Upper lobe of right lung (tissue), 1 donor: Measurements from ENCODE around the gene MYH9. TPM values are rescaled to one million over a fixed set of nuclear protein-coding genes. Genes with fewer than 3 reads are reported as not detected.

ENCODE experiments used
- ATAC-seq: fragments of 200-7000 bp; cut with Tn5 transposase; one replicate; pipeline ENCODE4 v1.9.1; 2020; ENCODE audit warnings: mild to moderate bottlenecking, moderate library complexity
- DNase-seq: peaks from one replicate; pipeline ENCODE4 v3.0.0-alpha.2; 2020
- H3K27ac ChIP-seq: fragments of 200-600 bp; one replicate; pipeline ENCODE4 v1.8.0; 2022
- H3K27me3 ChIP-seq: fragments of 200-600 bp; one replicate; pipeline ENCODE4 v1.8.0; 2022; ENCODE audit warnings: mild to moderate bottlenecking
- H3K36me3 ChIP-seq: fragments of 200-600 bp; one replicate; pipeline ENCODE4 v1.8.0; 2022
- H3K4me1 ChIP-seq: fragments of 200-600 bp; one replicate; pipeline ENCODE4 v1.8.0; 2022
- H3K4me3 ChIP-seq: fragments of 200-600 bp; one replicate; pipeline ENCODE4 v1.8.0; 2022; ENCODE audit warnings: mild to moderate bottlenecking
- H3K9me3 ChIP-seq: fragments of 200-600 bp; one replicate; pipeline ENCODE4 v1.8.0; 2022
- intact Hi-C: fragments of 100-400 bp; cut with DNase I; formaldehyde crosslinking; loops from one replicate; pipeline ENCODE4 v1.11.0; 2022
- total RNA-seq: library from RNA; stranded (reverse); fragmentation: NEBNext Ultra II Directional; extraction: Animal tissue kit (Norgen Biotek cat#: 25700); gene quantifications from one replicate; pipeline ENCODE4 v1.2.1, GENCODE V29; 2021
- TF ChIP-seq, protein P1 (sequence below): fragments of 200-600 bp; IDR thresholded peaks from one replicate; pipeline ENCODE4 v1.8.0; 2022; ENCODE audit warnings: antibody characterized with exemption
- donor health status: DM: no; HTN: yes; CAD: no; lungs with severe emphysema.

The MYH9 gene
- total RNA-seq, 1 donor from 2014 or later = 842 TPM

DNA sequence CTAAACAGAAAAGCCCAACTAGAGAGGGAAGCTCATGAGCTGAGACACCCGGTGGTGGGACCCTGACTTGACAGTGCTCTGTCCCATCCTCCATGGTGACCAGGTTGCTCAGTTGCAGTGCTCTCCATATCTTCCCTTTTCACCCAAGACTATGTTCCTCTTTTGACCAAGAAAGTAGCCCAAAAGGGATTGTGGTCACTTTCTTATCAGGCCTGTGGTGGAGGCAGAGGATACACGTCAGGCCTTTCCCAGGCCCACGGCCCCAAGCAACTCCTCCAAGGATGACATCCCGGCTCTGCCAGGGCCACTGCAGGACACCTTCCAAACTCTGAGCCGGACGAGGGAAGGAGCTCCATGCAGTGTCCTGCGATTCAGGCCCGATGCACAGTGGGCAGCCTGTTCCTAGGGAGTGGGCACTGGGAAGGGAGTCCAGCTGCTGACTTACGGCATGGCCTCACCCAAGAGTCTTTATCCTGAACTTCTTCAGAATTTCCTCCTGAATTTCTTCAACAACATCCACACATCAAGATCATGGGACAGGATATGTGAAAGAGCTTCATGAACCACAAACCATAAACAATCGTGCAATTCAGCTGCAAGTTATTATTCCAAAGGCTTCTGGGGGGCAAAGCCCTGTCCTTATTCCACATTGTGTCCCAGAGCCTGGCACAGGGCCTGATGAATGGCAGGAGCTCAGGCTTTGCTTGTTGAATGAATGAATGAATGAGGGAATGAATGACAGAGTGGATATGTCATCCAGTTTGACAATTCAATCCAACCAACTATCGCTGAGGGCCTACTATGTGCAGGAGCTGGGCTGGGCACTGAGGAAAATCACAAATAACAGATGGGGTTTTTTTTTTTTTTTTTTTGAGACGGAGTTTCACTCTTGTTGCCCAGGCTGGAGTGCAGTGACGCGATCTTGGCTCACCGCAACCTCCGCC is 36.0 kb upstream of the MYH9 start:
- DNase-seq (no peak), ATAC-seq (peak; percentile 70)
- H3K27ac ChIP-seq = peak overlapping the region; percentile 24
- intact Hi-C loops = no loop called here
- no peak overlapping the region for H3K4me3 ChIP-seq
- H3K36me3 ChIP-seq = no peaks in the 10 kb centered on the region
- TF ChIP-seq, protein P1, sequence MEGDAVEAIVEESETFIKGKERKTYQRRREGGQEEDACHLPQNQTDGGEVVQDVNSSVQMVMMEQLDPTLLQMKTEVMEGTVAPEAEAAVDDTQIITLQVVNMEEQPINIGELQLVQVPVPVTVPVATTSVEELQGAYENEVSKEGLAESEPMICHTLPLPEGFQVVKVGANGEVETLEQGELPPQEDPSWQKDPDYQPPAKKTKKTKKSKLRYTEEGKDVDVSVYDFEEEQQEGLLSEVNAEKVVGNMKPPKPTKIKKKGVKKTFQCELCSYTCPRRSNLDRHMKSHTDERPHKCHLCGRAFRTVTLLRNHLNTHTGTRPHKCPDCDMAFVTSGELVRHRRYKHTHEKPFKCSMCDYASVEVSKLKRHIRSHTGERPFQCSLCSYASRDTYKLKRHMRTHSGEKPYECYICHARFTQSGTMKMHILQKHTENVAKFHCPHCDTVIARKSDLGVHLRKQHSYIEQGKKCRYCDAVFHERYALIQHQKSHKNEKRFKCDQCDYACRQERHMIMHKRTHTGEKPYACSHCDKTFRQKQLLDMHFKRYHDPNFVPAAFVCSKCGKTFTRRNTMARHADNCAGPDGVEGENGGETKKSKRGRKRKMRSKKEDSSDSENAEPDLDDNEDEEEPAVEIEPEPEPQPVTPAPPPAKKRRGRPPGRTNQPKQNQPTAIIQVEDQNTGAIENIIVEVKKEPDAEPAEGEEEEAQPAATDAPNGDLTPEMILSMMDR = no peak
- H3K27me3 ChIP-seq = no peaks in the 10 kb centered on the region
- peaks cover 29% of the 10 kb centered on the region for H3K4me1 ChIP-seq
- no peaks in the 10 kb centered on the region for H3K9me3 ChIP-seq

- H3K36me3 ChIP-seq = no peaks in the 10 kb centered on the region
- peaks cover 35% of the 10 kb centered on the region for H3K4me1 ChIP-seq
- H3K27me3 ChIP-seq = no peaks in the 10 kb centered on the region
- no peak for ATAC-seq
- no peak overlapping the region for H3K27ac ChIP-seq
- intact Hi-C loops = no loop called here
- DNase-seq = no peak
- H3K4me3 ChIP-seq = no peak overlapping the region
- H3K9me3 ChIP-seq = no peaks in the 10 kb centered on the region
- TF ChIP-seq, protein P1 = no peak
These were observed 34.7 kb upstream of the MYH9 start for GRCh38 chr22:36422287-36423014.

DNA sequence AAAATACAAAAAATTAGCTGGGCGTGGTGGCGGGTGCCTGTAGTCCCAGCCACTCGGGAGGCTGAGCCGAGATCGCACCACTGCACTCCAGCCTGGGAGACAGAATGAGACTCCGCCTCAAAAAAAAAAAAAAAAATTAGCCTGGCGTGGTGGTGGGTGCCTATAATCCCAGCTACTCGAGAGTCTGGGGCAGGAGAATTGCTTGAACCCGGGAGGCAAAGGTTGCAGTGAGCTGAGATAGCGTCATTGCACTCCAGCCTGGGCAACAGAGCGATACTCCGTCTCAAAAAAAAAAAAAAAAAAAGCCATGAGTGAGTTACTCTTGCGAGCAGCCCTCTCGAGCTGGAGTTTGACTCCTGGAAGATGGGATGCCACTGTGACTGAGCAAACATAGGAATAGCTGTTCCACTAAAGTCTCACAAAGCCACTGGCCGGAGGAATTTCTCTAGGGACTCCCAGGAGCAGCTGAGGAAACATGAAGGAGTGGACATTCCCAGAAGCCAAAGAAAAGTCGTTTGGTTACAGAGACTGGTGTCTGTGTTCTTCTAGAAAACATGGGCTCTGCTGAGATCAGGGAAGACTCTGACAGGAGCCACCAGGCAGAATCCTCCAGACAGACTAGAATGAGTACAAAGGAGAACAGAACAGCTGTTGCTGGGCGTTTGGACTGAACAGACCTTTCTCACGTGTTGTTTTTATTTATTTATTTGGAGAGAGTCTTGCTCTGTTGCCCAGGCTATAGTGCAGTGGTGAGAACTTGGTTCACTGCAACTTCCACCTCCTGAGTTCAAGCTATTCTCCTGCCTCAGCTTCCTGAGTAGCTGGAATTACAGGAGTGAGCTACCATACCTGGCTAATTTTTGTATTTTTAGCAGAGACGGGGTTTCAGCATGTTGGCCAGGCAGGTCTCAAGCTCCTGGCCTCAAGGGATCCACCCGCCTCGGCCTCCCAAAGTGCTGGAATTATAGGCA is 32.4 kb upstream of the MYH9 start:
- TF ChIP-seq, protein P1 = no peak
- Histone ChIP-seq H3K9me3 (no peaks in the 10 kb centered on the region), H3K27ac (peak overlapping the region; percentile 72), H3K36me3 (no peaks in the 10 kb centered on the region), H3K27me3 (no peaks in the 10 kb centered on the region), H3K4me1 (peaks cover 34% of the 10 kb centered on the region), H3K4me3 (peak overlapping the region; percentile 29)
- DNase-seq (no peak), ATAC-seq (no peak)
- intact Hi-C loops = no loop called here

DNA sequence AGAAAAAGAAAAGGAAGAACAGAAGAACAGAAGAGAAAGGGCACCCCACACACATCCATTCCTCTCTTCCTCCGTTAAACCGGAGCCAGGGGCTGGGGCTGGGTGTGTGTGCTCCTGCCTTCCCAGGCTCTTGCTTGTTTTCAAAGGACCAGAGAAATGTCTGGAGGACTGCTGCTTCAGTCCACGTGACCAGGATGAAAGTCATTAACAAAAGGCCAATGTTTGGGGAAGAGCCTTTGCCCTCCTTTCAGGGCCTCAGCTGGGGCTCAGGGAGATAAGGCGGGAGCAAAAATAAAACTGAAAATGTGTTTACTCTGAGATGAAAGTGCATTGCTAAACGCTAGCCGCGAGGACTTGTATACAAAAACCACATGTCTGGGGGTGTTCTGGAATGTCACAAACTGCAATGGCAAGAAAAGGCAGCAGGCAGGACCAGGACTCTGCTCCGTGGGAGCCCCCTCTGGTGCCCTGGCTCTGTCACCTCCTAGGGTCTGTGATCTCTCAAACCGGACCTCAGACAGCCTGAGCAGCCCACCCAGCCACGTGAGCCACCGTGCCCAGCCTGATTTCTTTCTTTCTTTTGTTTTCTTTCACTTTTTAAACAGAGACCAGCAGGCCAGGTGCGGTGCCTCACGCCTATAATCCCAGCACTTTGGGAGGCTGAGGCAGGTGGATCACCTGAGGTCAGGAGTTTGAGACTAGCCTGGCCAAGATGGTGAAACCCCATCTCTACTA is 31.6 kb upstream of the MYH9 start:
- intact Hi-C loops = no loop called here
- Histone ChIP-seq H3K36me3 (no peaks in the 10 kb centered on the region), H3K9me3 (no peaks in the 10 kb centered on the region), H3K4me3 (peak overlapping the region; percentile 29), H3K27me3 (no peaks in the 10 kb centered on the region), H3K4me1 (peaks cover 34% of the 10 kb centered on the region), H3K27ac (peak overlapping the region; percentile 72)
- TF ChIP-seq, protein P1 = no peak
- ATAC-seq = peak; percentile 75
- no peak for DNase-seq

GRCh38 chr22:36417281-36417686 is 29.5 kb upstream of the MYH9 start:
- ATAC-seq = peak; percentile 88

More at GRCh38 chr22:36417281-36417686, 29.5 kb upstream of the MYH9 start:
- TF ChIP-seq, protein P1 = no peak
- H3K27ac ChIP-seq = no peak overlapping the region
- intact Hi-C loops = no loop called here
- peaks cover 29% of the 10 kb centered on the region for H3K4me1 ChIP-seq
- H3K9me3 ChIP-seq = no peaks in the 10 kb centered on the region
- H3K4me3 ChIP-seq = no peak overlapping the region
- DNase-seq = peak; percentile 76
- no peaks in the 10 kb centered on the region for H3K36me3 ChIP-seq
- H3K27me3 ChIP-seq = no peaks in the 10 kb centered on the region
